HG03469 (cell line): Measurements from ENCODE around the gene CASK.
A peak's percentile ranks its signal among the peaks of the same experiment; 100 is the strongest.

Experiments
- ATAC-seq: cut with Tn5 transposase; IDR thresholded peaks from one replicate; pipeline ENCODE4 v1.9.1; 2021; ENCODE audit warnings: mild to moderate bottlenecking, moderate library complexity, moderate number of reproducible peaks; ENCODE audit not compliant: unreplicated experiment

CASK gene

GRCh38 chrX:41912923-41913322 lies 10.4 kb downstream of the CASK start:
- no peak for ATAC-seq

- no peak for ATAC-seq
Observed at GRCh38 chrX:41909068-41909467, 14.3 kb downstream of the CASK start.

- ATAC-seq = no peak
Observed at GRCh38 chrX:41906515-41907187, 16.7 kb downstream of the CASK start.

GRCh38 chrX:41903544-41903943 lies 19.8 kb downstream of the CASK start:
- no peak for ATAC-seq

- ATAC-seq = no peak
Observed at GRCh38 chrX:41900321-41900720, 23.0 kb downstream of the CASK start.

GRCh38 chrX:41895826-41896225 lies 27.5 kb downstream of the CASK start:
- no peak for ATAC-seq

- ATAC-seq = no peak
Observed at GRCh38 chrX:41890026-41890423, 33.3 kb downstream of the CASK start.

- ATAC-seq = no peak
Observed at GRCh38 chrX:41889317-41890025, 33.9 kb downstream of the CASK start.

GRCh38 chrX:41887691-41888090 lies 35.7 kb downstream of the CASK start:
- ATAC-seq = no peak

- ATAC-seq = no peak
Observed at GRCh38 chrX:41885724-41886123, 37.6 kb downstream of the CASK start.

GRCh38 chrX:41881166-41881565 lies 42.2 kb downstream of the CASK start:
- ATAC-seq = no peak

GRCh38 chrX:41877167-41877566 lies 46.2 kb downstream of the CASK start:
- no peak for ATAC-seq

GRCh38 chrX:41875142-41875541 lies 48.2 kb downstream of the CASK start:
- ATAC-seq = no peak

- peak; percentile 48 for ATAC-seq
Observed at GRCh38 chrX:41870719-41871151, 52.6 kb downstream of the CASK start.

- ATAC-seq = no peak
Observed at GRCh38 chrX:41868392-41868977, 54.9 kb downstream of the CASK start.

GRCh38 chrX:41863343-41864203 lies 59.8 kb downstream of the CASK start:
- no peak for ATAC-seq

GRCh38 chrX:41862562-41863184 lies 60.7 kb downstream of the CASK start:
- ATAC-seq = no peak

GRCh38 chrX:41858161-41858775 lies 65.1 kb downstream of the CASK start:
- no peak for ATAC-seq

GRCh38 chrX:41857670-41858069 lies 65.7 kb downstream of the CASK start:
- no peak for ATAC-seq

- no peak for ATAC-seq
Observed at GRCh38 chrX:41846714-41847113, 76.6 kb downstream of the CASK start.
